Mucosa of descending colon (tissue), 3 donors: ENCODE data around the gene PKD2L1. TPM values are rescaled to one million over a fixed set of nuclear protein-coding genes. Genes with fewer than 3 reads are reported as not detected.

Experiments used
- ATAC-seq: fragments of 200-7000 bp; cut with Tn5 transposase; one replicate; pipeline ENCODE4 v1.9.1; 2020; ENCODE audit warnings: mild to moderate bottlenecking, moderate library complexity
- DNase-seq, 3 donors: peaks; one replicate each; pipeline ENCODE4 v3.0.0-alpha.2; 2020
- H3K36me3 ChIP-seq: fragments of 200-600 bp; one replicate; pipeline ENCODE4 v1.8.0; 2021; ENCODE audit warnings: low read depth, mild to moderate bottlenecking
- H3K4me1 ChIP-seq: fragments of 200-600 bp; one replicate; pipeline ENCODE4 v1.8.0; 2021; ENCODE audit warnings: low read depth, mild to moderate bottlenecking
- H3K4me3 ChIP-seq: fragments of 200-600 bp; one replicate; pipeline ENCODE4 v1.8.0; 2021; ENCODE audit warnings: mild to moderate bottlenecking
- H3K9me3 ChIP-seq: fragments of 200-600 bp; one replicate; pipeline ENCODE4 v1.8.0; 2021; ENCODE audit warnings: mild to moderate bottlenecking
- CTCF ChIP-seq: fragments of 200-600 bp; IDR thresholded peaks from one replicate; pipeline ENCODE4 v1.8.0; 2022; ENCODE audit warnings: antibody characterized with exemption, mild to moderate bottlenecking
- intact Hi-C, 2 donors: fragments of 100-400 bp; cut with DNase I in 1 of 2; cut with micrococcal nuclease in 1 of 2; formaldehyde crosslinking; loops; one replicate each; pipeline versions ENCODE4 v1.11.0 to v1.11.1; 2022; cut with DNase I, micrococcal nuclease
- total RNA-seq, 3 donors: library from RNA; stranded (reverse); fragmentation: NEBNext Ultra II Directional in 2 of 3; extraction: Animal tissue kit (Norgen Biotek cat#: 25700) in 2 of 3; gene quantifications; one replicate each; pipeline versions ENCODE4 v1.2.1 to v1.2.4, GENCODE V29; 2021 to 2023
- donor health status: DM: no; HTN: no; CAD: no; lungs with moderate emphysema.
- donor health status: DM: no; HTN: no; CAD: no.
- donor health status: DM: no; HTN: yes; CAD: no.

The PKD2L1 gene
- total RNA-seq, 3 donors from 2014 or later: 0.22 to 0.60 TPM; not detected in 1

- H3K9me3 ChIP-seq: no peaks in the 10 kb centered on the region
- no peak for ATAC-seq
- TF ChIP-seq CTCF: no peak
- DNase-seq: no peak
- H3K4me3 ChIP-seq: no peak overlapping the region
- peaks cover 12% of the 10 kb centered on the region for H3K4me1 ChIP-seq
- intact Hi-C loops: no loop called here
- H3K36me3 ChIP-seq: no peaks in the 10 kb centered on the region
Measured at GRCh38 chr10:100364175-100364574, 34.1 kb upstream of the PKD2L1 start.

GRCh38 chr10:100362570-100363496, 32.8 kb upstream of the PKD2L1 start:
- H3K4me3 ChIP-seq: no peak overlapping the region
- ATAC-seq (no peak), DNase-seq (no peak)
- no peaks in the 10 kb centered on the region for H3K9me3 ChIP-seq
- peaks cover 11% of the 10 kb centered on the region for H3K4me1 ChIP-seq
- H3K36me3 ChIP-seq: no peaks in the 10 kb centered on the region
- intact Hi-C loops: no loop called here
- TF ChIP-seq CTCF: no peak

GRCh38 chr10:100360234-100360633, 30.2 kb upstream of the PKD2L1 start:
- H3K4me1 ChIP-seq: peaks cover 5% of the 10 kb centered on the region
- TF ChIP-seq CTCF: no peak
- no peak overlapping the region for H3K4me3 ChIP-seq
- intact Hi-C loops: no loop called here
- no peaks in the 10 kb centered on the region for H3K9me3 ChIP-seq
- H3K36me3 ChIP-seq: no peaks in the 10 kb centered on the region
- no peak for ATAC-seq
- DNase-seq: no peak

GRCh38 chr10:100359529-100360150, 29.6 kb upstream of the PKD2L1 start:
- no peak overlapping the region for H3K4me3 ChIP-seq
- no peaks in the 10 kb centered on the region for H3K36me3 ChIP-seq
- no peak for ATAC-seq
- H3K4me1 ChIP-seq: peaks cover 5% of the 10 kb centered on the region
- no peak for TF ChIP-seq CTCF
- intact Hi-C loops: no loop called here
- DNase-seq: no peak
- no peaks in the 10 kb centered on the region for H3K9me3 ChIP-seq

DNA sequence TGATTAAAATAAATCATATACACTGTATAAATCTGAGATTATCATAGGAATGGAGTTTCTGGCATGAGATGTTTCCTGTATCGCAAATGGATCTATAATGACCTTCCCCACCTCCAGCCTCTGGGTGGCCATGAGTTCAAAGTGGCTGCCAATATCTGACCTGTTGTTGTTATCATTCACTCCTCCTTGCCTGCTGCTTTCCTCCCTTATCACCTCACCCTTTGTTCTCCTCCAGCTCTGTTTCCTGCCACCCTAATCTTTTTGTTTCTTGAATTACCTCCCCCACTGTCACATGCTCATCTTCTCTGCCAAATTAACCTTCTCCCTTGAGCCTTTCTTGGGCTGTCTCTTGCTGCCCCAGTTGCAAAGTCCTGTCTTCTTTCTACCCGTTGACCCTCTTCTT, 29.0 kb upstream of the PKD2L1 start:
- ATAC-seq (no peak), DNase-seq (no peak)
- Histone ChIP-seq H3K9me3 (no peaks in the 10 kb centered on the region), H3K4me1 (peaks cover 5% of the 10 kb centered on the region), H3K4me3 (no peak overlapping the region), H3K36me3 (no peaks in the 10 kb centered on the region)
- no peak for TF ChIP-seq CTCF
- intact Hi-C loops: no loop called here
